Suprapubic skin (tissue), 3 donors: ENCODE data around the gene PRKN.

Source experiments
- CTCF ChIP-seq, 2 donors: fragments of 200-600 bp in 1 of 2; fragments of 450-650 bp in 1 of 2; sonication (generic) in 1 of 2; IDR thresholded peaks; one replicate each; pipeline ENCODE4 v1.5.1; 2016 to 2019; ENCODE audit warnings: antibody characterized with exemption in 2 of 2, mild to moderate bottlenecking in 1 of 2, moderate library complexity in 1 of 2
- POLR2AphosphoS5 ChIP-seq, 3 donors: sonication (generic); formaldehyde crosslinking; IDR thresholded peaks; one replicate each; pipeline ENCODE4 v1.6.1; 2017; ENCODE audit warnings: antibody characterized with exemption in 3 of 3

GRCh38 chr6:162245830-162246420 is 481.6 kb downstream of the PRKN start:
- no peak for TF ChIP-seq POLR2AphosphoS5 (IDR thresholded peaks at IDR 0.05)
- TF ChIP-seq CTCF (IDR thresholded peaks at IDR 0.05), result no peak
